K562 (cell line): ENCODE data around the gene SRSF5. TPM values are rescaled to one million over a fixed set of nuclear protein-coding genes. Genes with fewer than 3 reads are reported as not detected.

Source experiments
- ATF2 ChIP-seq: sonication (generic); formaldehyde crosslinking; IDR thresholded peaks from 2 replicates; pipeline ENCODE4 v1.8.1; 2022; ENCODE audit warnings: missing genetic modification reagents
- CHD2 ChIP-seq: IDR thresholded peaks from 2 replicates; pipeline ENCODE4 v1.6.1; 2011; ENCODE audit warnings: low read depth, low read length
- ERF ChIP-seq: fragments of 450-650 bp; formaldehyde crosslinking; IDR thresholded peaks from 2 replicates; pipeline ENCODE4 v1.4.0; 2020; ENCODE audit warnings: mild to moderate bottlenecking, mixed read lengths
- ETS2 ChIP-seq: IDR thresholded peaks from 2 replicates; pipeline ENCODE4 v1.6.1; 2016; ENCODE audit warnings: borderline replicate concordance, missing genetic modification characterization, mild to moderate bottlenecking, moderate library complexity, missing compliant biosample characterization; ENCODE audit not compliant: poor library complexity, severe bottlenecking
- HDGF ChIP-seq: fragments of 450-650 bp; IDR thresholded peaks from 2 replicates; pipeline ENCODE4 v1.6.1; 2016
- ILF3 ChIP-seq: fragments of 450-650 bp; IDR thresholded peaks from 2 replicates; pipeline ENCODE4 v1.6.1; 2018; ENCODE audit warnings: antibody characterized with exemption, mild to moderate bottlenecking, moderate library complexity, borderline replicate concordance
- MBD2 ChIP-seq: sonication (generic); IDR thresholded peaks from 2 replicates; pipeline ENCODE4 v1.6.1; 2016; ENCODE audit warnings: low read depth, borderline replicate concordance
- MCM7 ChIP-seq, 2 experiments: fragments of 450-650 bp; IDR thresholded peaks; 2 replicates each; pipeline ENCODE4 v1.6.1; 2016 to 2018
- NCOA1 ChIP-seq: fragments of 450-650 bp; IDR thresholded peaks from 2 replicates; pipeline ENCODE4 v1.6.1; 2016; ENCODE audit warnings: low read depth
- NR2C2 ChIP-seq, 2 experiments: fragments of 200-800 bp in 1 of 2; sonication (Bioruptor generic) in 1 of 2; sonication (generic) in 1 of 2; formaldehyde crosslinking in 1 of 2; IDR thresholded peaks; 2 replicates each; pipeline versions ENCODE4 v1.6.1 to v1.8.0; 2016 to 2022; ENCODE audit warnings: mild to moderate bottlenecking in 1 of 2, missing compliant biosample characterization in 1 of 2, missing genetic modification characterization in 1 of 2, missing genetic modification reagents in 1 of 2
- POLR2AphosphoS2 ChIP-seq: IDR thresholded peaks from 2 replicates; pipeline ENCODE4 v1.6.1; 2012; ENCODE audit warnings: low read length, improper control_type of control experiment
- RB1 ChIP-seq: fragments of 450-650 bp; IDR thresholded peaks from 2 replicates; pipeline ENCODE4 v1.6.1; 2017; ENCODE audit warnings: low read depth, mild to moderate bottlenecking
- RBM15 ChIP-seq: fragments of 200-400 bp; formaldehyde crosslinking; IDR thresholded peaks from 2 replicates; pipeline ENCODE4 v1.6.1; 2018; ENCODE audit warnings: mild to moderate bottlenecking, low read length, moderate library complexity; ENCODE audit not compliant: insufficient read depth
- TFAM ChIP-seq: fragments of 250-450 bp; sonication (Bioruptor Pico); conservative IDR thresholded peaks from 2 replicates; pipeline ENCODE4 v1.5.0; 2021; ENCODE audit warnings: mild to moderate bottlenecking, moderate library complexity
- ZFX ChIP-seq: sonication (generic); formaldehyde crosslinking; IDR thresholded peaks from 2 replicates; pipeline ENCODE4 v1.8.0; 2022; ENCODE audit warnings: mild to moderate bottlenecking, missing genetic modification reagents, moderate library complexity
- ZNF140 ChIP-seq: fragments of 250-450 bp; sonication (Bioruptor Pico); IDR thresholded peaks from 2 replicates; pipeline ENCODE4 v1.8.0; 2021; ENCODE audit warnings: moderate library complexity, mild to moderate bottlenecking, inconsistent platforms
- ZNF146 ChIP-seq: IDR thresholded peaks from one replicate; pipeline ENCODE4 v1.6.1; 2018; ENCODE audit warnings: missing compliant biosample characterization; ENCODE audit not compliant: unreplicated experiment
- ZNF197 ChIP-seq: fragments of 200-800 bp; sonication (Bioruptor generic); IDR thresholded peaks from 2 replicates; pipeline ENCODE4 v1.6.1; 2016; ENCODE audit warnings: low read depth, missing genetic modification characterization, missing compliant biosample characterization
- ZNF431 ChIP-seq: sonication (generic); formaldehyde crosslinking; IDR thresholded peaks from 2 replicates; pipeline ENCODE4 v1.8.0; 2022; ENCODE audit warnings: mild to moderate bottlenecking, missing genetic modification reagents
- ZNF639 ChIP-seq, 2 experiments: fragments of 200-800 bp in 1 of 2; sonication (Bioruptor generic) in 1 of 2; sonication (generic) in 1 of 2; formaldehyde crosslinking in 1 of 2; IDR thresholded peaks in 1 of 2; conservative IDR thresholded peaks in 1 of 2; 2 replicates each; pipeline versions ENCODE4 v1.5.0 to v1.6.1; 2016 to 2020; ENCODE audit warnings: missing compliant biosample characterization in 1 of 2, missing genetic modification characterization in 1 of 2, missing genetic modification reagents in 1 of 2
- polyA plus RNA-seq, 8 experiments: library from polyadenylated mRNA; depleted of rRNA in 4 of 8; stranded (reverse) in 5 of 8; unstranded in 3 of 8; fragments of >200 nt; fragmentation: Nextera tagmentation in 2 of 8; fragmentation: Illumina TruSeq in 1 of 8; extraction: Ambion mirVana in 2 of 8; extraction: Trizol in 1 of 8; gene quantifications; 2 replicates each; pipeline versions ENCODE4 v1.2.1 to v1.2.3, GENCODE V29; 2011 to 2014; ENCODE audit warnings: inconsistent platforms in 1 of 8, missing spikeins in 1 of 8
- total RNA-seq, 7 experiments: library from RNA; depleted of rRNA in 6 of 7; stranded (reverse); fragments of >200 nt in 6 of 7; fragmentation: Illumina TruSeq in 2 of 7; extraction: Trizol in 2 of 7; gene quantifications; 2 replicates each; pipeline versions ENCODE4 v1.2.1 to v1.2.3, GENCODE V29; 2011 to 2021; ENCODE audit warnings: low replicate concordance in 1 of 7
- TF ChIP-seq, protein P1 (sequence below): fragments of 450-650 bp; conservative IDR thresholded peaks from 2 replicates; pipeline ENCODE4 v1.6.1; 2016; ENCODE audit warnings: missing genetic modification characterization, low read depth, mild to moderate bottlenecking, missing compliant biosample characterization, moderate library complexity
- TF ChIP-seq, protein P2 (sequence below): fragments of 450-650 bp; formaldehyde crosslinking; IDR thresholded peaks from 2 replicates; pipeline ENCODE4 v1.4.0; 2020; ENCODE audit warnings: mild to moderate bottlenecking, moderate library complexity

SRSF5 gene
- total and polyA plus RNA-seq, 9 of the 15 experiments (the other 6 are each of a cell fraction or from before 2014, with no cell fraction given): 108 to 460 (median 212) TPM

- TF ChIP-seq POLR2AphosphoS2: no peak
- TF ChIP-seq RB1: peak; percentile 70
- TF ChIP-seq NCOA1: no peak
- TF ChIP-seq ZFX (CRISPR knock-in tag): peak; percentile 87
- TF ChIP-seq MBD2: no peak
- no peak for TF ChIP-seq ZNF197 (CRISPR knock-in tag)
- TF ChIP-seq ZNF146 (CRISPR knock-in tag): no peak
- TF ChIP-seq ERF (CRISPR knock-in tag): peak; percentile 62; the same call in 1 of the 2 replicates
- no peak for TF ChIP-seq ZNF140 (CRISPR knock-in tag)
- no peak for TF ChIP-seq HDGF
- no peak for TF ChIP-seq RBM15
- no peak for TF ChIP-seq ZNF431 (CRISPR knock-in tag)
- TF ChIP-seq ZNF639 (CRISPR knock-in tag; conservative IDR thresholded peaks at IDR 0.05 in 1 of 2, IDR thresholded peaks at IDR 0.05 in 1 of 2): no peak
- no peak for TF ChIP-seq CHD2
- TF ChIP-seq, protein P1, sequence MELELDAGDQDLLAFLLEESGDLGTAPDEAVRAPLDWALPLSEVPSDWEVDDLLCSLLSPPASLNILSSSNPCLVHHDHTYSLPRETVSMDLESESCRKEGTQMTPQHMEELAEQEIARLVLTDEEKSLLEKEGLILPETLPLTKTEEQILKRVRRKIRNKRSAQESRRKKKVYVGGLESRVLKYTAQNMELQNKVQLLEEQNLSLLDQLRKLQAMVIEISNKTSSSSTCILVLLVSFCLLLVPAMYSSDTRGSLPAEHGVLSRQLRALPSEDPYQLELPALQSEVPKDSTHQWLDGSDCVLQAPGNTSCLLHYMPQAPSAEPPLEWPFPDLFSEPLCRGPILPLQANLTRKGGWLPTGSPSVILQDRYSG (tag): no peak
- TF ChIP-seq ATF2: no peak
- no peak for TF ChIP-seq ETS2 (tag)
- TF ChIP-seq, protein P2, sequence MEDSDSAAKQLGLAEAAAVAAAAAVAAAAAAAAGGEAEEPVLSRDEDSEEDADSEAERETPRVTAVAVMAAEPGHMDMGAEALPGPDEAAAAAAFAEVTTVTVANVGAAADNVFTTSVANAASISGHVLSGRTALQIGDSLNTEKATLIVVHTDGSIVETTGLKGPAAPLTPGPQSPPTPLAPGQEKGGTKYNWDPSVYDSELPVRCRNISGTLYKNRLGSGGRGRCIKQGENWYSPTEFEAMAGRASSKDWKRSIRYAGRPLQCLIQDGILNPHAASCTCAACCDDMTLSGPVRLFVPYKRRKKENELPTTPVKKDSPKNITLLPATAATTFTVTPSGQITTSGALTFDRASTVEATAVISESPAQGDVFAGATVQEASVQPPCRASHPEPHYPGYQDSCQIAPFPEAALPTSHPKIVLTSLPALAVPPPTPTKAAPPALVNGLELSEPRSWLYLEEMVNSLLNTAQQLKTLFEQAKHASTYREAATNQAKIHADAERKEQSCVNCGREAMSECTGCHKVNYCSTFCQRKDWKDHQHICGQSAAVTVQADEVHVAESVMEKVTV (CRISPR knock-in tag): peak; percentile 93
- no peak for TF ChIP-seq NR2C2 (CRISPR knock-in tag; IDR thresholded peaks at IDR 0.05)
- TF ChIP-seq NR2C2 (tag; IDR thresholded peaks at IDR 0.05): peak; percentile 90
- no peak for TF ChIP-seq ILF3
- no peak for TF ChIP-seq TFAM (CRISPR knock-in tag)
- no peak for TF ChIP-seq MCM7 (IDR thresholded peaks at IDR 0.05)
Measured at GRCh38 chr14:69726761-69727511, 40.0 kb upstream of the SRSF5 start (continued).
